Esophagus muscularis mucosa (tissue), 4 donors: ENCODE measurements around the gene GATA3. TPM values are rescaled to one million over a fixed set of nuclear protein-coding genes. Genes with fewer than 3 reads are reported as not detected.

Experiments
- DNase-seq: peaks from one replicate; pipeline ENCODE4 v3.0.0-alpha.2; 2017; ENCODE audit errors: extremely low spot score
- H3K27ac ChIP-seq, 4 donors: fragments of 200-600 bp; sonication (generic); replicated peaks in 1 of 4; 1 replicate in 3 of 4; 2 replicates in 1 of 4; pipeline ENCODE4 v1.5.1; 2016 to 2019; ENCODE audit warnings: mild to moderate bottlenecking in 1 of 4
- H3K27me3 ChIP-seq, 4 donors: fragments of 200-600 bp; sonication (generic); one replicate each; pipeline versions ENCODE4 v1.5.1 to v1.6.0; 2016 to 2019
- H3K36me3 ChIP-seq, 4 donors: fragments of 200-600 bp; sonication (generic); one replicate each; pipeline ENCODE4 v1.5.1; 2016 to 2019
- H3K4me1 ChIP-seq, 4 donors: fragments of 200-600 bp; sonication (generic); one replicate each; pipeline ENCODE4 v1.5.1; 2016 to 2019
- H3K4me3 ChIP-seq, 4 donors: fragments of 200-600 bp; sonication (generic); 1 replicate in 2 of 4; 2 replicates in 2 of 4; pipeline ENCODE4 v1.5.1; 2016 to 2019; ENCODE audit warnings: mild to moderate bottlenecking in 4 of 4, moderate library complexity in 1 of 4
- H3K9me3 ChIP-seq, 4 donors: fragments of 200-600 bp; sonication (generic); 1 replicate in 3 of 4; 2 replicates in 1 of 4; pipeline ENCODE4 v1.5.1; 2016 to 2019
- EP300 ChIP-seq: sonication (generic); formaldehyde crosslinking; IDR thresholded peaks from one replicate; pipeline ENCODE4 v1.6.1; 2017; ENCODE audit warnings: antibody characterized with exemption
- POLR2A ChIP-seq: fragments of 450-650 bp; IDR thresholded peaks from one replicate; pipeline ENCODE4 v1.6.1; 2017; ENCODE audit warnings: antibody characterized with exemption, moderate library complexity, mild to moderate bottlenecking, low read depth
- POLR2AphosphoS5 ChIP-seq, 2 donors: sonication (generic); formaldehyde crosslinking; IDR thresholded peaks; one replicate each; pipeline ENCODE4 v1.6.1; 2017; ENCODE audit warnings: antibody characterized with exemption in 2 of 2
- WGBS: methylation state at CpG from one replicate; pipeline ENCODE4 v1.1.5; 2018; 5-methylcytosine and 5-hydroxymethylcytosine counted together
- intact Hi-C: fragments of 100-400 bp; cut with DNase I; formaldehyde crosslinking; loops from one replicate; pipeline ENCODE4 v1.15.1; 2023
- total RNA-seq, 4 donors: library from RNA; depleted of rRNA; stranded (reverse); fragments of >200 nt; gene quantifications; one replicate each; pipeline versions ENCODE4 v1.1.0 to v1.2.1, GENCODE V29; 2016
- TF ChIP-seq, protein P1 (sequence below), 3 experiments: fragments of 200-600 bp in 2 of 3; fragments of 450-650 bp in 1 of 3; sonication (generic) in 2 of 3; IDR thresholded peaks; one replicate each; pipeline ENCODE4 v1.5.1; 2017 to 2019; ENCODE audit warnings: antibody characterized with exemption in 3 of 3, mild to moderate bottlenecking in 2 of 3, moderate library complexity in 1 of 3

The GATA3 gene
- total RNA-seq, 4 donors from 2014 or later: 0.19 to 0.46 (median 0.33) TPM; not detected in 1

GRCh38 chr10:8073691-8074416, 19.4 kb downstream of the GATA3 start:
- no peak overlapping the region for H3K27ac ChIP-seq
- peaks cover 0 to 69% (median 0%) of the 10 kb centered on the region in 4 donors for H3K27me3 ChIP-seq
- H3K4me1 ChIP-seq: no peaks in the 10 kb centered on the region
- no peaks in the 10 kb centered on the region for H3K9me3 ChIP-seq
- TF ChIP-seq POLR2A (no peak), POLR2AphosphoS5 (IDR thresholded peaks at IDR 0.05) (no peak), EP300 (no peak)
- TF ChIP-seq, protein P1, sequence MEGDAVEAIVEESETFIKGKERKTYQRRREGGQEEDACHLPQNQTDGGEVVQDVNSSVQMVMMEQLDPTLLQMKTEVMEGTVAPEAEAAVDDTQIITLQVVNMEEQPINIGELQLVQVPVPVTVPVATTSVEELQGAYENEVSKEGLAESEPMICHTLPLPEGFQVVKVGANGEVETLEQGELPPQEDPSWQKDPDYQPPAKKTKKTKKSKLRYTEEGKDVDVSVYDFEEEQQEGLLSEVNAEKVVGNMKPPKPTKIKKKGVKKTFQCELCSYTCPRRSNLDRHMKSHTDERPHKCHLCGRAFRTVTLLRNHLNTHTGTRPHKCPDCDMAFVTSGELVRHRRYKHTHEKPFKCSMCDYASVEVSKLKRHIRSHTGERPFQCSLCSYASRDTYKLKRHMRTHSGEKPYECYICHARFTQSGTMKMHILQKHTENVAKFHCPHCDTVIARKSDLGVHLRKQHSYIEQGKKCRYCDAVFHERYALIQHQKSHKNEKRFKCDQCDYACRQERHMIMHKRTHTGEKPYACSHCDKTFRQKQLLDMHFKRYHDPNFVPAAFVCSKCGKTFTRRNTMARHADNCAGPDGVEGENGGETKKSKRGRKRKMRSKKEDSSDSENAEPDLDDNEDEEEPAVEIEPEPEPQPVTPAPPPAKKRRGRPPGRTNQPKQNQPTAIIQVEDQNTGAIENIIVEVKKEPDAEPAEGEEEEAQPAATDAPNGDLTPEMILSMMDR (IDR thresholded peaks at IDR 0.05): no peak
- peaks cover 0 to 13% (median 0%) of the 10 kb centered on the region in 4 donors for H3K36me3 ChIP-seq
- no peak overlapping the region for H3K4me3 ChIP-seq
- DNase-seq: no peak
- intact Hi-C loops: no loop called here
- 85% methylated on average over 15 of the region's 15 CpGs for WGBS

DNA sequence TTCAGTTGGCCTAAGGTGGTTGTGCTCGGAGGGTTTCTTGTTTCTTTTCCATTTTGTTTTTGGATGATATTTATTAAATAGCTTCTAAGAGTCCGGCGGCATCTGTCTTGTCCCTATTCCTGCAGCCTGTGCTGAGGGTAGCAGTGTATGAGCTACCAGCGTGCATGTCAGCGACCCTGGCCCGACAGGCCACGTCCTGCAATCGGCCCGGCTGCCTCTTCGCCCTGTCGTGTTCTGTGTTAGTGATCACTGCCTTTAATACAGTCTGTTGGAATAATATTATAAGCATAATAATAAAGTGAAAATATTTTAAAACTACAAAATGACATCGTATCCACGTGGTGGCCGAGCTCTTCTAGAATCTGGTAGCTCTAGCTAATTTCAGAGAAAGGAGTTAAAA, 20.4 kb downstream of the GATA3 start:
- H3K4me1 ChIP-seq: no peaks in the 10 kb centered on the region
- H3K27me3 ChIP-seq: peaks cover 0 to 60% (median 0%) of the 10 kb centered on the region in 4 donors
- WGBS: 83% methylated on average over 14 of the region's 14 CpGs
- H3K27ac ChIP-seq: no peak overlapping the region
- H3K9me3 ChIP-seq: no peaks in the 10 kb centered on the region
- DNase-seq: no peak
- peaks cover 0 to 4% (median 0%) of the 10 kb centered on the region in 4 donors for H3K36me3 ChIP-seq
- TF ChIP-seq POLR2AphosphoS5 (IDR thresholded peaks at IDR 0.05): no peak
- TF ChIP-seq POLR2A: no peak
- TF ChIP-seq, protein P1 (IDR thresholded peaks at IDR 0.05): no peak
- TF ChIP-seq EP300: no peak
- H3K4me3 ChIP-seq: no peak overlapping the region
- intact Hi-C loops: no loop called here

- 42% methylated on average over 19 of the region's 19 CpGs for WGBS
- Histone ChIP-seq H3K4me1 (no peaks in the 10 kb centered on the region), H3K27ac (no peak overlapping the region), H3K4me3 (no peak overlapping the region), H3K36me3 (no peaks in the 10 kb centered on the region), H3K27me3 (peaks cover 0 to 60% (median 0%) of the 10 kb centered on the region in 4 donors), H3K9me3 (no peaks in the 10 kb centered on the region)
- TF ChIP-seq, protein P1 (IDR thresholded peaks at IDR 0.05): no peak
- TF ChIP-seq POLR2AphosphoS5 (IDR thresholded peaks at IDR 0.05) (no peak), EP300 (no peak), POLR2A (no peak)
- no peak for DNase-seq
- intact Hi-C loops: no loop called here
Observed at GRCh38 chr10:8075282-8076260, 21.1 kb downstream of the GATA3 start.

DNA sequence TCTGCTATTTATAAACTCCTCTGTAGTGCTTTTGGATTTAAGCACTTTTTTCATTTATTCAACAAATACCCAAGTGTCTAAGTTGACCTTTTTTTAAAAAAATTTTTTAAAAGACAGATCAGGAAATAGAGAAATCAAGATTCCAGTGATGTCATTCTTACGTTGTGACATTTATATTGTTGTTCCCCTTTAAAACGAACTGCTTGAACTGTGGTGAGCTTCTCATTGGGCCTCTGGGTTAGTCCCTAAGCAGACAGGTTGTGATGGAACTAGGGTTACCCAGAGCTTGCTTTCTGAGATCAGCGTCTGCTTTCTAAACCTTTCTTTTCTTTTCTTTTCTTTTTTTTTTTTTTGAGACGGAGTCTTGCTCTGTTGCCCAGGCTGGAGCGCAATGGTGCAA, 22.4 kb downstream of the GATA3 start:
- Histone ChIP-seq H3K27ac (no peak overlapping the region), H3K27me3 (peaks cover 0 to 59% (median 0%) of the 10 kb centered on the region in 4 donors), H3K36me3 (no peaks in the 10 kb centered on the region), H3K4me1 (no peaks in the 10 kb centered on the region), H3K4me3 (no peak overlapping the region), H3K9me3 (no peaks in the 10 kb centered on the region)
- no peak for DNase-seq
- TF ChIP-seq EP300: no peak
- no peak for TF ChIP-seq POLR2AphosphoS5 (IDR thresholded peaks at IDR 0.05)
- TF ChIP-seq POLR2A: no peak
- TF ChIP-seq, protein P1 (IDR thresholded peaks at IDR 0.05): no peak
- WGBS: 83% methylated on average over 5 of the region's 5 CpGs
- intact Hi-C loops: no loop called here
